ENCODE data around the gene MYD88.

DNA sequence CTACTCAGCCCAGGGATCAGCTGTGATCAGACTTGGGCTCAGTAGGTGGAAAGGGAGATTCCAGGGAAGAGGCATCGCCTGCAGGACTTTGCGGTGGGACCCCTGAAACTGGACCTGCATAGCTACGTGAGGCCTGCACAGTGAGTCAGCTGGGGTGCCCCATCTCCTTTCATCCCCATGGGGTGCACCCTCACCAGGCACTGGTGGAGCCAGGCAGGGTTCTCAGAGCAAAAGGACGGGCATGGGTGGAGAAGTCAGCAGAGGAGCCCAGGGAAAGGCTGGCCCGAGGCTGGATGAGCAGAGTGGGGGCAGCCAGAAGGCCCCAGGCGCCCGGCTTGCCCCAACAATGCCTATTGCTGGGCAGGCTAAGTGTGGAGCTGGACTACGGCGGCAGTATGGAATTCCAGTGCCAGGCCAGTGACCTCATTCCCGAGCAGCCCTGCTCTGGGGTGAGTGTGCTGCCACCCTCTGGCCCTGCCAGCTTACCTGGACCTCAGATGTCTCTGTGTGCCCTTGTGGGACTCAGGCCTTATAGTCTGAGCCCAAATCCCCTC, 21.2 kb upstream of the MYD88 start:
- TF ChIP-seq, protein P1, sequence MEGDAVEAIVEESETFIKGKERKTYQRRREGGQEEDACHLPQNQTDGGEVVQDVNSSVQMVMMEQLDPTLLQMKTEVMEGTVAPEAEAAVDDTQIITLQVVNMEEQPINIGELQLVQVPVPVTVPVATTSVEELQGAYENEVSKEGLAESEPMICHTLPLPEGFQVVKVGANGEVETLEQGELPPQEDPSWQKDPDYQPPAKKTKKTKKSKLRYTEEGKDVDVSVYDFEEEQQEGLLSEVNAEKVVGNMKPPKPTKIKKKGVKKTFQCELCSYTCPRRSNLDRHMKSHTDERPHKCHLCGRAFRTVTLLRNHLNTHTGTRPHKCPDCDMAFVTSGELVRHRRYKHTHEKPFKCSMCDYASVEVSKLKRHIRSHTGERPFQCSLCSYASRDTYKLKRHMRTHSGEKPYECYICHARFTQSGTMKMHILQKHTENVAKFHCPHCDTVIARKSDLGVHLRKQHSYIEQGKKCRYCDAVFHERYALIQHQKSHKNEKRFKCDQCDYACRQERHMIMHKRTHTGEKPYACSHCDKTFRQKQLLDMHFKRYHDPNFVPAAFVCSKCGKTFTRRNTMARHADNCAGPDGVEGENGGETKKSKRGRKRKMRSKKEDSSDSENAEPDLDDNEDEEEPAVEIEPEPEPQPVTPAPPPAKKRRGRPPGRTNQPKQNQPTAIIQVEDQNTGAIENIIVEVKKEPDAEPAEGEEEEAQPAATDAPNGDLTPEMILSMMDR (IDR thresholded peaks at IDR 0.05), result no peak
- no peak for TF ChIP-seq POLR2A (IDR thresholded peaks at IDR 0.05)
